ENCODE results near the gene PPP1R12B. TPM values are rescaled to one million over a fixed set of nuclear protein-coding genes. Genes with fewer than 3 reads are reported as not detected.
"Not testable (repeated sequence)": the region's sequence is repeated elsewhere in the genome, so short reads cannot be mapped to it uniquely, and the experiment has no call there.

The PPP1R12B gene
- polyA plus RNA-seq, 3 donors, result 2.8 to 9.8 (median 8.1) TPM

DNA sequence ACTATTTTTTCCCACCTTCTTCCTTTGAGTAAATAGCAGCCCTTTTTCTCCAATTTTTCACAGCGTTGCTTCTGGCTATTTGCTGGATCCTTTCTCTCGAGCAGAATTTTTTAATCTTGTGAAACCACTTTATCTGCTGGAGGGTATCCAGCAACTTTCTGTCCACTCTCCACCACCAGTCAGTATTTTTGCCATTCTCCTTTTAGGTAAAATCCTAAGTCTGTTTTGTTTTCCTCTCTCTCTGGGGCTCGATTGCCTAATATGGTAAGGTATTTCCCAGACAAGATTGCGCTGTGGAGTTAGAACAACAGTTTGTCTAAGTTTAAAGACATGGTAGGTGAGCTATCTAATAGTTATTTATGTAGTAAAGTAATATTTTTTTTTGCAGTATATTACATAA, 156.9 kb downstream of the PPP1R12B start:
- 39 to 55% (median 52%) methylated on average over 4 of the region's 4 CpGs for WGBS, 3 donors
- H3K27ac ChIP-seq (ENCODE audit: low read depth, low read length), result no peak overlapping the region

DNA sequence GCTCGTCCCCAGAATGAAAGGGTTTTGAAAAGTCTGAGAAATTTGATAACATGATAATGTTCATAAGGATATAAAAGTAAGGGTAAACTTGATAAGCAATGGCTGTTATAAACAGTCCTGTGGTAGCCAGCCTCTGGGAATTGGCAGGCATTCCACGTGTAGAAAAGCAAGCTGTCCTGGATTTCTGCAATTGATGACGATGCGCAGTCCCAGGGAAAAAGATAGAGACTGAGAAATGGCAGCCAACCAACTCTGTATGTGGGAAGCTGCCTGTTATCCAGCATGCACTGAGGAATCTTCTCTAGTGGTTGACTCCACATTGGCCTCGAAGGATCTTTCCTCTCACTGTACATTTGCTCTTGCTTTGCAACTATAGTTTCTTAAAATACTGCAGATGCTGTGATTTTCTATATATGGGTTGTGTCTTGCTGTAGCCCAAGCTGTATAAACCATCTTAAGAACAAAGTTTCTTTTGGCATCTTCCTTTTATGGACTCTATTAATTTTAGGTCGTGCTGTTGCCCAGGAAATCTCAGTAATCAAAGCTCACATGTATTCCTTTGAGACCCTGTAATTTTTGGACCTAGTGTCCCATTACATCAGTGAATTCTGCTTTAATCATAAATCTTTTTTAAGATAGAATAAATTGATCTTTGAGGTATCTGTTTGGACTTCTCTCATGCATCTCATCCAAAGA, 157.5 kb downstream of the PPP1R12B start:
- not testable (repeated sequence) for H3K27ac ChIP-seq (ENCODE audit: low read depth, low read length)
- WGBS, 3 donors, result 53 to 60% (median 55%) methylated on average over 6 of the region's 6 CpGs

DNA sequence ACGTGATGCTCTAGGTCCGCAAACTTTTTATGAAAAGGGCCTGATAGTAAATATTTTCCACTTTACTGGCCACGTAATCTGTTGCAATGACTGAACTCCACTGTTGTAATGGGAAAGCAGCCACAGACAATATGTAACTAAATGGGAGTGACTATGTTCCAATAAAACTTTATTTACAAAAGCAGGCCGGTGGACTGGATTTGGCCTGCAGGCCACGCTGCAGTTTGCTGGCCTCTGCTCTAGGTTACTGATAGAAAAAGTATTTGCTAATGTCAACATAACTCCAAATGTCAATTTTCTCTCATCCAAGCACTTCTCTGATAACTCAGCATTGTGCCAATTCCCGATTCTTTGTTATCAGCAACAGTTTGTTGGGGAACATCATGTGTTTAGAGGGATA, 160.4 kb downstream of the PPP1R12B start:
- WGBS, 3 donors, result 72 to 91% (median 79%) methylated on average over 6 of the region's 6 CpGs
- not testable (repeated sequence) for H3K27ac ChIP-seq (ENCODE audit: low read depth, low read length)

DNA sequence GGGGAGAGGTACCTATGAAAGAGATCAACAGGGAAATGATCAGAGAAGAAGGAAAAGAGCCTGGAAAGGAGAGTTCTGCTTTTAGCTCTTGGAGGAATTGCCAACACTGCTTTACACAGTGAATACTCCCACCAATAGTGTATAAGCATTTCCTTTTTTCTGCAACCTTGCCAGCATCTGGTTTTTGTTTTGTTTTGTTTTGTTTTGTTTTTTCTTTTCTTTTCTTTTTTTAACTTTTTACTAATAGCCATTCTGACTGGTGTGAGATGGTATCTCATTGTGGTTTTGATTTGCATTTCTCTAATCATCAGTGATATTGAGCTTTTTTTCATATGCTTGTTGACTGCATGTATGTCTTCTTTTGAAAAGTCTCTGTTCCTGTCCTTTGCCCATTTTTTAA, 165.4 kb downstream of the PPP1R12B start:
- not testable (repeated sequence) for H3K27ac ChIP-seq (ENCODE audit: low read depth, low read length)

DNA sequence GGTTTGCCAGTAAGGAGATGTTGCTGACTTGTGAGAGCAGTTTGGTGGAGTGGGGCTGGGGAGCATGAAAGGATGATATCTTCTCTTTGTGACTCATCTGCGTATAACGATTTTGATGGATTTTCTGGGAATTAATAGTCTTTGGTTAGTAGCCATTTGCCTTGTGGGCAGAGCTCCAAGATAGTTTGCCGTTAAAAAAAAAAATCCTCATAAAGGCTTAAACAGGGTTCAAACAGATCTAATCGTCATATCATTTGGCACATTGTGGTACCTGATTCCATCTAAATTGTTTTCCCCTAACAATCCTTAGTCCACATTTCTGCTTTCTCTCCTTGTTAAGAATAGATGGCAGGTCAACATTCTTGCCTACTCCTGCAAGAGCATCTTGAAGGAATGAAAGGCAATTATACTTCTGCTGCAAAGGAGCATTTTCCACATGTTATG, 168.0 kb downstream of the PPP1R12B start:
- H3K27ac ChIP-seq (ENCODE audit: low read depth, low read length), result no peak overlapping the region
- 61 to 68% (median 65%) methylated on average over 4 of the region's 4 CpGs for WGBS, 3 donors

DNA sequence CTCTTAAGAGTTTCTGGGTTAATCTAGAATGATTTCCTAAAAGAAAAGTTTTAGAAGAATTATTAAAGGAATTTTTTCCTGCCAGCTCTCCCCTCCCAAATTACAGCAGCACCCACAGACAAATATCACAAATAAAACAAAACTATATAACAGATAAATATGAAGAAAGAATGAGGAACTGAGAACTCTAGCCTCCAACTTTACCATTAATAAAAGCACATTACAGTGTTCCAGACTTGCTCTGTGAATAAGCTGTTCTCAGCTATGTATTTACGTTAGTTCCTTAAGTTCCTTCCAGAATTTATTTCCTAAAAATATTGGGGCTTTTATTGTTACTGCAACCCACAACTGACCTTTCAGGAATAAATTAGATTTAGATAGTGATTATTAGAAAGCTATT, 168.6 kb downstream of the PPP1R12B start:
- 74 to 91% (median 79%) methylated on average over 1 of the region's 1 CpG for WGBS, 3 donors
- H3K27ac ChIP-seq (ENCODE audit: low read depth, low read length), result not testable (repeated sequence)

DNA sequence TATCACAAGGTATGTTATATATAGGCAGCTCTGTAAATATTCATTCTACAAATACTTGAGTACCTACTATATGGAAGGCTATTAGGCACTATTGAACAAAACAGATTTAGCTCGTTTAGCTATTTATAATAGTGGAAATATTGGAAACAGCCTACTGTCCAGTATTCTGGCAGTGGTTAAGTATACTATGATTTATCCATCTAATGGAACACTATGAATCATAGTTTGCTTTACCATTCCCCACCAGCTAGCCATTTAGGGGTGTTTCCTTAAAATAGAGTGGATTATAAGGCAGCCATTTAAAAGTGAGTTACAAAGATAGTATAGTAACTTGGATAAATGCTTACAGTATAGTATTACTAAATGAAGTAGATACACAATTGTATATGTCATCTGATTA, 169.7 kb downstream of the PPP1R12B start:
- not testable (repeated sequence) for H3K27ac ChIP-seq (ENCODE audit: low read depth, low read length)

DNA sequence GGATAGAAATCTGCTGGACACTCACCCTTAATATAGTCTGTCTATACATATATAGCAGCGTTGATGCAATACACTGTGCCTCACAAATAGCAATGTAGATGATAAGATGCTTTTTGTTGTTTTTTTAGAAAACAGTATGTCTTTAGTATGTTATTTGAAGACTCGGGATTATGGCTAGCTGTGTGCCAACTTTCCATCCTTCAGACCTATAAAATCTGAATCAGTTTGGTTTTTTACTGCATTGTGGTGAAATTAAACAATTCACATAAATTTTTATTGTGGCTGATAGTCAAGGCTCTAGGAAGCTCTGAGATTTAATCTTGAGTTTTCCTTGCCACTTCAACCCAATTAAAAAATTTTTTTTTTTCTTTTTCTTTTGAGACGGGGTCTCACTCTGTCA, 170.4 kb downstream of the PPP1R12B start:
- H3K27ac ChIP-seq (ENCODE audit: low read depth, low read length), result not testable (repeated sequence)
- 90 to 93% (median 92%) methylated on average over 3 of the region's 3 CpGs for WGBS, 3 donors

More for the DNA sequence above, 169.7 kb downstream of the PPP1R12B start:
- WGBS, 3 donors, result 78 to 86% (median 85%) methylated on average over 1 of the region's 1 CpG

DNA sequence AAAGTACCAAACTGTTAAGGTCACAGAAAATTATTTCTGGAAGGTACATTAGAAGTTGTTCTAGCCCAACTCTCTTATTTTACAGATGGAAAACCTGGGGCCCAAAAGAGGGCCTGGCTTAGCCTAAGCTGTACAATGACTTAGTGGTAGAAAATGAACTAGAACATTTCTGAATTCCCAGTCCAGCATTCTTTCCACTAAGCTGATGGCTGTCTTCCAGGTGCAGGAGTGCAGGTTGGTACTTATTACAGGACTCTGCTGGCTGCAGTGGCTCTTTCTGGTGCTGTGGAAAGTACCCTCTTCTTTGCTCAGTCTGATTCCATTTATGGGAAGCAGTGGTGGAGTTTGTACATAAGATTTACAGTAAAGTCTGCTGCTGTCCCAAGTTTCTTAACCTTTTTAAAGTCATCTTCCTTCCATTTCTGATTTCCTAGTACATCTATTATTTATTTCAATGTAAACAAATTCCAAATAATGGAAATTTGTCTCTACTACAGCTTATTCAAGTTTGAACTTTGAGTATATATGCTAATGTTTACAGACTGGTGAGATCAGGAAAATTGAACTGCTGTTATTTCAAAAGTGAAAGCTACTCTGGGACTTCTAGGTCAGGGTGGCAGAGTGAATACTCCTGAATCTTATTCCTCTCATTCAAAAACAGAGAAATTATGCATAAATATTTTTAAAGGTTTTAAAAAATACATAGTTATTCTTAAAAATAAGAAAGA, 171.8 kb downstream of the PPP1R12B start:
- not testable (repeated sequence) for H3K27ac ChIP-seq (ENCODE audit: low read depth, low read length)

DNA sequence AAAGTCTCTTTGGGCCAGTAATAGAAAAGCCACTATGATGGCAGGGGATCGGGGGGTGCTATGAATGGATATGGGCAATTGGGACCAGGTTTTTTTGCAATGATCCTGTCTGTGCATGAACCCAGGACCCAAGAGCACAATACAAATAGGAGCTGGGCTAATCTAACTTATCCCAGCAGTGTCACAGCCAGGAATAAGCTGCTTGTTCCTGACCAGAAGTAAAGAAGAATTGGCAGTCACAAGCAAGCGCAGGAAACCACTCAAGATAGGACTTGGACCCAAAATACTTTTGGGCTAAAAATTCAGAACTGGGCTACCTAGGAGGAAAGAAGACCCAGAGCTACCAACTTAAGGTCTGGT, 172.3 kb downstream of the PPP1R12B start:
- 98 to 99% (median 98%) methylated on average over 2 of the region's 2 CpGs for WGBS, 3 donors
- not testable (repeated sequence) for H3K27ac ChIP-seq (ENCODE audit: low read depth, low read length)

DNA sequence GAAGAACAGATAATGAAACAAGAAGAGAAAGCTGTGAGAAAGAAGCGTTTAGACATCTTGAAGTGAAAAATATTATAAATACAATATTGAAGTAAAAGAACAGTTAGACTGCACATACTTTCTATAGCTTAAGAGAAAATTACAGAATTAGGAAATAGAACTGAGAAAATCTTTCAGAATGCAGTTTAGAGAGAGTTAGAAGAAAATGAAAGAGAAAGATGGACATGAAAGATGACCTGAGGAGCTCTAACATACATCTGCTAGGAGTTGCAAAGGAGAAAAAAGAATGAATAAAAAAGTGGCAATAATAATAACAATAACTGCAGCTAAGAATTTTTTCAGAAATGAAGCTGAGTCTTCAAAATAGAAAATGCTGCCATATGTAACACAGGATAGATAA, 173.0 kb downstream of the PPP1R12B start:
- 97 to 98% (median 97%) methylated on average over 1 of the region's 1 CpG for WGBS, 3 donors
- H3K27ac ChIP-seq (ENCODE audit: low read depth, low read length), result not testable (repeated sequence)

DNA sequence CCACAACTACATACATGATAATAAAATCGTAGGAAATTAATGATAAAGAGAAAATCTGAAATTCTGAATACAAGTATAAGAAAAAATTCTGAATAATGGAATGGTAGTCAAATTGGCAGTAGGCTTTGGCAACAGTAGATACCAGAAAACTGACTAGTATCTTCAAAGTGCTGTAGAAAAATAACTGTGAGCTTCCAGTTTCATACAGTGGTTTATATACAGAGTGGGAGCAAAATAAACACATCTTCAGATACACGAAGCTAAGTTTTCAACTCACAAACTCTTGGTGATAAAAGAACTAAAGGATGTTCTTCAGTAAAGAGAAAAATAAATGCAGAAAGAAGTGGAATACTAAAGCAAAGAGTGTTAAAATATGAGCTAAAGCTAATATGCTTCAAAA, 173.4 kb downstream of the PPP1R12B start:
- H3K27ac ChIP-seq (ENCODE audit: low read depth, low read length), result no peak overlapping the region
- 90 to 95% (median 90%) methylated on average over 2 of the region's 2 CpGs for WGBS, 3 donors

DNA sequence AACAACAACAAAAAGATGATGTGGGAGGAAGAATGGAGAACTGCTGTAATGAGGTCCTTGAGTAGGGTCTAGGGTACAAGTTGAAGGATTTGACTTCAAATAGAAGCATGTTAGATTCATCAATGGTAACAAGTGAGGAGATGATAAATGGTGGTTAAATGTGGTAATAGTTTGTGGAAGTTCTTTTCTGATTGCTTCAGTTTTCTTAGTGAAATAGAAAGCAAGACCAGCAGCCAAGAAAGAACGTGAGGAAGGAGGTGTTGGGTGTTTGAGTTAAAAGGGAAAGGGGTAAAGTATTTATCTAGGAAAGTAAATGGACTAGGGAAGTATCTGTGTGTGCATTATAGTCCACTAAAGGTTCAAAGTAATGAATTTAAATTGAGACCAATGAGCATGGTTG, 177.6 kb downstream of the PPP1R12B start:
- 38 to 77% (median 42%) methylated on average over 1 of the region's 1 CpG for WGBS, 3 donors
- not testable (repeated sequence) for H3K27ac ChIP-seq (ENCODE audit: low read depth, low read length)

DNA sequence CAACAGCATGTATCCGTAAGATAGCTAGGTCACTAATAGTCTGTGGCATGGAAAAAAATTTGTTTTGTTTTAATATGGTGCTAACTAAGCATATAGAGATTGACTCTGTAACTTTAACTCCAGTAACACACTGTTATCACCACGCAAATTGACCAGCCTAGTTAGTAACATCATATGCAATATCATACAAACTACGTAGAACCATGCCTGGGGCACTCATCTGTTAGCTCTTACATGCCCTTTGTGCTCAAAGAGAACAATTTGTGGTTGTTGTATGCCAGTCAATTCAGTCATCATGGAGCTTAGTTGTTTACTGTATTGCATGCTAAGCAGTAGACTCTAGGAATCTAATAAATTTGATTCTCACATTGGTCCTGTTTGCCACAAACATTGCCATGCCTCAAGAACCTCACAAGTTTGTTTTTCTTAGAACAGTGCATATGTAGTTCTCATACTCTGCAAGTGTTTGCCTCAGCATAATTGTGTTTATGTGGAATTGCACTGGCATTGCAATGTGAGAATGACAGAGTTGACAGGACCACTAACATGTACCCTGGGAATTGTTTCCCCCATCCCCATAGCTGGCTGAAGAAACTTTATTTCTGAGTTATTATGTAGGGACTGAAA, 179.7 kb downstream of the PPP1R12B start:
- 91 to 98% (median 98%) methylated on average over 3 of the region's 3 CpGs for WGBS, 3 donors
- not testable (repeated sequence) for H3K27ac ChIP-seq (ENCODE audit: low read depth, low read length)

DNA sequence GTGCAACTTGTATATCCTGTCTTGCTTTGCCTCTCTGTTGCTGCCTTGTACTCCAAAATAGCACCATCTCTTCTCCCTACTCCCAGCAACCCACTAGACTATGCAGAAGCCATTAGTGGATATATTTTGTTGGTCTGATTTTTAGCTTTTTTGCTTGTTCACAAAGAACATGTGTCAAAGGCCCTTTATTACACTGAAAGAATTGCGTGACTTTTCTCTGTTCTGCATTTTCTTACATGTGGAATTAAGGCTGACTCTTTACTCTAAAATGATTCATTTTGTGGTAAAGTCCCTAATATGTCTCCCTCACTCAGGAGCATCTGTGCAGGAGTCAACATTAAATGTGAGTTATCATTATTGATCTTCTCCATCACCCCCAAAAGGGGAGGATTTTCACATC, 182.2 kb downstream of the PPP1R12B start:
- 88 to 94% (median 93%) methylated on average over 1 of the region's 1 CpG for WGBS, 3 donors
- not testable (repeated sequence) for H3K27ac ChIP-seq (ENCODE audit: low read depth, low read length)

DNA sequence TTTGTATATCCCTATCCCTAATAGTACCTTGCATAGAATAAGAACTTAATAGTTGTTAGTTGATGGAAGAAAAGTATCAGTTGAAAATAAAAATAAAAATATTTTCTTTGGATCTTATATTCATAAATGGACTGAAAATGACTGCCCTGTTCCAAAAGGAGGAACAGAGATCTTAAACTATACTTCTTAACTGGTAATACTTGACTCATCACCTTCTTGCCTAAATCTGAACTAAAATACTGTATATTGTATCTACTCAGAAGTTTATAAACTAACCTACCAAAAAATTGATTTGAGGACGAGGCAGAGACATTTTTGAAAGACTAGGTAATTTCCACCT, 182.9 kb downstream of the PPP1R12B start:
- no peak overlapping the region for H3K27ac ChIP-seq (ENCODE audit: low read depth, low read length)
- WGBS, 3 donors, result 64 to 91% (median 90%) methylated on average over 1 of the region's 1 CpG

DNA sequence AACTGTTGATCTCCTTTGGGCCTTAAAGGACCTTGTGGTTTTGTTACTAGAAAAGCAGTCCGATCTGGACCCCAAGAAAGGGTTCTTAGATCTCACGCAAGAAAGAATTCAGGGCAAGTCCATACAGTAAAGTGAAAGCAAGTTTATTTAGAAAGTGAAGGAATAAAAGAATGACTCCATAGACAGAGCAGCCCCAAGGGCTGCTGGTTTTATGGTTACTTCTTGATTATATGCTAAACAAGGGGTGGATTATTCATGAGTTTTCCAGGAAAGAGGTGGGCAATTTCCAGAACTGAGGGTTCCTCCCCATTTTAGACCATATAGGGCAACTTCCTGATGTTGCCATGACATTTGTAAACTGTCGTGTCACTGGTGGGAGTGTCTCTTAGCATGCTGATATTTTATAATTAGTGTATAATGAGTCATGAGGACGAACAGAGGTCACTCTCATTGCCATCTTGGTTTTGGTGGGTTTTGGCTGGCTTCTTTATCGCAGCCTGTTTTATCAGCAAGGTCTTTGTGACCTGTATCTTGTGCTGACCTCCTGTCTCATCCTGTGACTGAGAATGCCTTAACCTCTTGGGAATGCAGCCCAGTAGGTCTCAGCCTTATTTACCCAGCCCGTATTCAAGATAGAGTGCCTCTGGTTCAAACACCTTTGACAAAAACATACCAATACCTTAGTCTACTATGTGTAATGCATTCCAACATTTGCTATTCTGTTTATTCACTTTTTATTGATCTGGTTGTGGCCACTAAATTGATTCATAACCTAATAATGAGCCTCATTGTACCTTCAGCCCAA, 183.5 kb downstream of the PPP1R12B start:
- 52 to 86% (median 82%) methylated on average over 6 of the region's 6 CpGs for WGBS, 3 donors
- H3K27ac ChIP-seq (ENCODE audit: low read depth, low read length), result not testable (repeated sequence)

DNA sequence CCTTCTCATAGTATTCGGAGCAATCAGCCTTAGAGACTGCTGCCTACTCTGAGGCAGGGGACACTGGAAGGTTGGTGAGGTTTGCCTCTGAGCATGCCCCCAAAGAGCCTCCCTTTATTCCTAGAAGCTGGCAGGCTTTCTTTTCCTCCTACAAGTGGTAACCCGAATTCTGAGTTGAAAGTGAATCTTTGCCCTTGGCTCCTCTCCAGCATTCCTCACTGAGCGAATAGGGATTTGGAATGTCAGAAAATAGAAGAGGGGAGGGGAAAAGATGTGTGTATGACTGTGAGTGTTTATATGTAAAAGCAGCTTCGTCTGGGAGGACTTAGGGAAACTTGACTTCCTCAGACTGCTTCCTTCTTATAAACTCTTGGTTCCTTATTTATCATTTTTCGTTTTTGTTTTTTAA, 190.7 kb downstream of the PPP1R12B start:
- 22 to 49% (median 24%) methylated on average over 5 of the region's 5 CpGs for WGBS, 3 donors
- H3K27ac ChIP-seq (ENCODE audit: low read depth, low read length), result not testable (repeated sequence)

DNA sequence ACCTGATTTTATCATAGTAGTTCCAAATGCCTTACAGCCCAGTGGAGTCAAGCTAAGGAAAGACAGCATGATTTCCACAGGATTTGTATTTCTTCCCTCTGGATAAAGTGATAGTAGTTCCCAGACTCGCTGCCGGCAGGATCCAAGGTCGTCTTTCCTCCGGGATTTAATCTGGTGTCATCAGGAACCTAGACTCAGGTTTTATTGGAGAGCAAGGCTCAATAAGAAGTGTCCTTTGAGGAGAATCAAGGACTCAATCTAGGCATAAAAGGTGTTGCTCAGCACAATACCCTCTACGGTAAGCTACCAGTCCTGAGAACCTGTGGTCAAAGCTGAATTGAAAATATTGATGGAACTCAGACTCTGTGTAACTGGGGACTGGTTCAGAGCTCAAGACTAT, 191.1 kb downstream of the PPP1R12B start:
- 45 to 55% (median 52%) methylated on average over 5 of the region's 5 CpGs for WGBS, 3 donors
- H3K27ac ChIP-seq (ENCODE audit: low read depth, low read length), result not testable (repeated sequence)

All from adipose tissue (tissue), 3 donors.